ENCODE results near the gene SLC2A3.
"Not testable (repeated sequence)": the region's sequence is repeated elsewhere in the genome, so short reads cannot be mapped to it uniquely, and the experiment has no call there.

SLC2A3 gene

GRCh38 chr12:7915661-7916403 is 20.2 kb downstream of the SLC2A3 start:
- Histone ChIP-seq H3K36me3 (ENCODE audit: control insufficient read depth, insufficient read depth, low read length) (no peaks in the 10 kb centered on the region; the same call in 1 of the 2 replicates), H3K27me3 (ENCODE audit: control insufficient read depth, insufficient read depth, low read length) (no peaks in the 10 kb centered on the region), H3K27ac (ENCODE audit: low read length) (no peak overlapping the region), H3K9me3 (ENCODE audit: control insufficient read depth, insufficient read depth, low read length) (no peaks in the 10 kb centered on the region), H3K4me3 (ENCODE audit: low read length) (no peak overlapping the region), H3K4me1 (ENCODE audit: control insufficient read depth, insufficient read depth, low read length) (peaks cover 1% of the 10 kb centered on the region; the same call in 1 of the 2 replicates)
- no peak for DNase-seq (ENCODE audit: low read depth, low spot score)
- WGBS (ENCODE audit: insufficient coverage, insufficient read length): no CpG with 5 or more reads among the region's 38 CpGs

GRCh38 chr12:7910106-7910505 is 25.9 kb downstream of the SLC2A3 start:
- not testable (repeated sequence) for H3K27me3 ChIP-seq (ENCODE audit: control insufficient read depth, insufficient read depth, low read length); DNase-seq (ENCODE audit: low read depth, low spot score); H3K9me3 ChIP-seq (ENCODE audit: control insufficient read depth, insufficient read depth, low read length); H3K27ac ChIP-seq (ENCODE audit: low read length); H3K4me3 ChIP-seq (ENCODE audit: low read length); H3K4me1 ChIP-seq (ENCODE audit: control insufficient read depth, insufficient read depth, low read length); H3K36me3 ChIP-seq (ENCODE audit: control insufficient read depth, insufficient read depth, low read length)
- WGBS (ENCODE audit: insufficient coverage, insufficient read length): no CpG with 5 or more reads among the region's 7 CpGs

- Histone ChIP-seq H3K4me1 (ENCODE audit: control insufficient read depth, insufficient read depth, low read length) (peaks cover 2% of the 10 kb centered on the region; the same call in 1 of the 2 replicates), H3K4me3 (ENCODE audit: low read length) (no peak overlapping the region), H3K27me3 (ENCODE audit: control insufficient read depth, insufficient read depth, low read length) (no peaks in the 10 kb centered on the region), H3K9me3 (ENCODE audit: control insufficient read depth, insufficient read depth, low read length) (no peaks in the 10 kb centered on the region), H3K36me3 (ENCODE audit: control insufficient read depth, insufficient read depth, low read length) (no peaks in the 10 kb centered on the region), H3K27ac (ENCODE audit: low read length) (peak overlapping the region; percentile 61)
- no CpG with 5 or more reads among the region's 3 CpGs for WGBS (ENCODE audit: insufficient coverage, insufficient read length)
- no peak for DNase-seq (ENCODE audit: low read depth, low spot score)
These were observed 29.0 kb downstream of the SLC2A3 start for GRCh38 chr12:7907009-7907408.

GRCh38 chr12:7906303-7906702 is 29.7 kb downstream of the SLC2A3 start:
- H3K27ac ChIP-seq (ENCODE audit: low read length): peak overlapping the region; percentile 61
- not testable (repeated sequence) for DNase-seq (ENCODE audit: low read depth, low spot score); H3K9me3 ChIP-seq (ENCODE audit: control insufficient read depth, insufficient read depth, low read length); H3K27me3 ChIP-seq (ENCODE audit: control insufficient read depth, insufficient read depth, low read length); H3K36me3 ChIP-seq (ENCODE audit: control insufficient read depth, insufficient read depth, low read length); H3K4me3 ChIP-seq (ENCODE audit: low read length); H3K4me1 ChIP-seq (ENCODE audit: control insufficient read depth, insufficient read depth, low read length)
- no CpG with 5 or more reads among the region's 4 CpGs for WGBS (ENCODE audit: insufficient coverage, insufficient read length)

GRCh38 chr12:7905600-7906125 is 30.3 kb downstream of the SLC2A3 start:
- H3K4me3 ChIP-seq (ENCODE audit: low read length); H3K27ac ChIP-seq (ENCODE audit: low read length); H3K27me3 ChIP-seq (ENCODE audit: control insufficient read depth, insufficient read depth, low read length); H3K9me3 ChIP-seq (ENCODE audit: control insufficient read depth, insufficient read depth, low read length); H3K4me1 ChIP-seq (ENCODE audit: control insufficient read depth, insufficient read depth, low read length); H3K36me3 ChIP-seq (ENCODE audit: control insufficient read depth, insufficient read depth, low read length); DNase-seq (ENCODE audit: low read depth, low spot score): not testable (repeated sequence)
- WGBS (ENCODE audit: insufficient coverage, insufficient read length): no CpG with 5 or more reads among the region's 5 CpGs

- no CpG with 5 or more reads among the region's 1 CpG for WGBS (ENCODE audit: insufficient coverage, insufficient read length)
- H3K4me3 ChIP-seq (ENCODE audit: low read length): no peak overlapping the region
- no peak for DNase-seq (ENCODE audit: low read depth, low spot score)
- no peaks in the 10 kb centered on the region for H3K36me3 ChIP-seq (ENCODE audit: control insufficient read depth, insufficient read depth, low read length)
- H3K27me3 ChIP-seq (ENCODE audit: control insufficient read depth, insufficient read depth, low read length): no peaks in the 10 kb centered on the region
- no peaks in the 10 kb centered on the region for H3K9me3 ChIP-seq (ENCODE audit: control insufficient read depth, insufficient read depth, low read length)
- H3K4me1 ChIP-seq (ENCODE audit: control insufficient read depth, insufficient read depth, low read length): peaks cover 2% of the 10 kb centered on the region; the same call in 1 of the 2 replicates
- H3K27ac ChIP-seq (ENCODE audit: low read length): no peak overlapping the region
These were observed 30.9 kb downstream of the SLC2A3 start for GRCh38 chr12:7905071-7905470.

- not testable (repeated sequence) for H3K4me1 ChIP-seq (ENCODE audit: control insufficient read depth, insufficient read depth, low read length); DNase-seq (ENCODE audit: low read depth, low spot score); H3K9me3 ChIP-seq (ENCODE audit: control insufficient read depth, insufficient read depth, low read length); H3K27me3 ChIP-seq (ENCODE audit: control insufficient read depth, insufficient read depth, low read length); H3K27ac ChIP-seq (ENCODE audit: low read length); H3K36me3 ChIP-seq (ENCODE audit: control insufficient read depth, insufficient read depth, low read length); H3K4me3 ChIP-seq (ENCODE audit: low read length)
- WGBS (ENCODE audit: insufficient coverage, insufficient read length): no CpG with 5 or more reads among the region's 8 CpGs
These were observed 33.6 kb downstream of the SLC2A3 start for GRCh38 chr12:7902416-7902815.

GRCh38 chr12:7899755-7900154 is 36.2 kb downstream of the SLC2A3 start:
- H3K36me3 ChIP-seq (ENCODE audit: control insufficient read depth, insufficient read depth, low read length): no peaks in the 10 kb centered on the region
- no peaks in the 10 kb centered on the region for H3K27me3 ChIP-seq (ENCODE audit: control insufficient read depth, insufficient read depth, low read length)
- no peak overlapping the region for H3K27ac ChIP-seq (ENCODE audit: low read length)
- WGBS (ENCODE audit: insufficient coverage, insufficient read length): no CpG with 5 or more reads among the region's 7 CpGs
- no peaks in the 10 kb centered on the region for H3K9me3 ChIP-seq (ENCODE audit: control insufficient read depth, insufficient read depth, low read length)
- DNase-seq (ENCODE audit: low read depth, low spot score): no peak
- H3K4me1 ChIP-seq (ENCODE audit: control insufficient read depth, insufficient read depth, low read length): no peaks in the 10 kb centered on the region
- H3K4me3 ChIP-seq (ENCODE audit: low read length): no peak overlapping the region

GRCh38 chr12:7896726-7897125 is 39.3 kb downstream of the SLC2A3 start:
- not testable (repeated sequence) for H3K4me3 ChIP-seq (ENCODE audit: low read length); DNase-seq (ENCODE audit: low read depth, low spot score); H3K4me1 ChIP-seq (ENCODE audit: control insufficient read depth, insufficient read depth, low read length); H3K36me3 ChIP-seq (ENCODE audit: control insufficient read depth, insufficient read depth, low read length); H3K27ac ChIP-seq (ENCODE audit: low read length); H3K27me3 ChIP-seq (ENCODE audit: control insufficient read depth, insufficient read depth, low read length); H3K9me3 ChIP-seq (ENCODE audit: control insufficient read depth, insufficient read depth, low read length)
- WGBS (ENCODE audit: insufficient coverage, insufficient read length): no CpG with 5 or more reads among the region's 4 CpGs

GRCh38 chr12:7892186-7892980 is 43.6 kb downstream of the SLC2A3 start:
- WGBS (ENCODE audit: insufficient coverage, insufficient read length): no CpG with 5 or more reads among the region's 4 CpGs
- no peak for DNase-seq (ENCODE audit: low read depth, low spot score)
- no peak overlapping the region for H3K4me3 ChIP-seq (ENCODE audit: low read length)
- H3K36me3 ChIP-seq (ENCODE audit: control insufficient read depth, insufficient read depth, low read length): no peaks in the 10 kb centered on the region
- H3K9me3 ChIP-seq (ENCODE audit: control insufficient read depth, insufficient read depth, low read length): no peaks in the 10 kb centered on the region
- H3K4me1 ChIP-seq (ENCODE audit: control insufficient read depth, insufficient read depth, low read length): peaks cover 4% of the 10 kb centered on the region; the same call in 1 of the 2 replicates
- H3K27ac ChIP-seq (ENCODE audit: low read length): no peak overlapping the region
- H3K27me3 ChIP-seq (ENCODE audit: control insufficient read depth, insufficient read depth, low read length): no peaks in the 10 kb centered on the region

Measured in iPS DF 6.9 (cell line).